ENCODE measurements around the gene KANSL2. TPM values are rescaled to one million over a fixed set of nuclear protein-coding genes. Genes with fewer than 3 reads are reported as not detected.
A peak's percentile ranks its signal among the peaks of the same experiment; 100 is the strongest.

Gene KANSL2
- total and polyA plus RNA-seq, 2 of the 4 experiments (the other 2 are of a cell fraction), result 25.2 to 47.5 TPM

DNA sequence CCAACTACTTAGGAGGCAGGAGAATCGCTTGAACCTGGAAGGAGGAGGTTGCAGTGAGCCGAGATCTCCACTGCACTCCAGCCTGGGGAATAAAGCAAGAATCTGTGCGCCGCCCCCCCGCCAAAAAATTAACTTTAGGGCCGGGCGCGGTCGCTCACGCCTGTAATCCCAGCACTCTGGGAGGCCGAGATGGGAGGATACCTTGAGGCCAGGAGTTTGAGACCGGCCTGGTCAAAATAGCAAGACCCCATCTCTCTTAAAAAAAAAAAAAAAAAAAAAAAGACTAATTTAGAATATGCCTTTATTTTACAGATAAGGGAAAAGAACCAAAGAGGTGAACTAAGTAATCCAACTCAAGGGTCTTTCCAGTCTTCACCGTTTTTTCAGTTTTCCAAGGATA is 1.2 kb downstream of the KANSL2 start:
- H2BK15ac ChIP-seq (ENCODE audit: low read depth, low read length), result no peak overlapping the region
- 83% methylated on average over 5 of the region's 13 CpGs; no CpG with 5 or more reads in 1 of the 2 experiments for WGBS, 2 experiments (ENCODE audit: extremely low coverage in 2 of 2, insufficient read length in 1 of 2)
- H4K5ac ChIP-seq (ENCODE audit: low read depth, low read length), result no peak overlapping the region
- peak overlapping the region; percentile 97; the same call in 1 of the 2 replicates for H3K9ac ChIP-seq (ENCODE audit: low read depth, low read length)
- no peak overlapping the region for H2BK120ac ChIP-seq (ENCODE audit: low read depth, low read length)
- dilution Hi-C loops (cut with HindIII; ENCODE audit: low sequenced_read_pairs, unreplicated experiment), result no loop called here
- intact Hi-C loops (cut with micrococcal nuclease), result loop anchor here (5.0 kb wide), 1 partner anchor 116 kb away; no protein-coding TSS in a partner anchor
- peaks cover 4% of the 10 kb centered on the region for H3K4me1 ChIP-seq (ENCODE audit: control insufficient read depth, insufficient read depth, low read length)
- H2AK5ac ChIP-seq (ENCODE audit: low read depth, low read length), result no peak overlapping the region
- H2BK20ac ChIP-seq (ENCODE audit: low read depth, low read length), result no peak overlapping the region
- no peak overlapping the region for H2AK9ac ChIP-seq (replicated peaks; ENCODE audit: low read depth, low read length, poor library complexity)
- BruUV-seq (replicated peaks), result no TSS peak
- peaks cover 20 to 40% of the 10 kb centered on the region in 2 experiments for H3K79me1 ChIP-seq (ENCODE audit: low read depth in 1 of 2, low read length in 2 of 2)
- H3K18ac ChIP-seq (ENCODE audit: low read depth, low read length), result no peak overlapping the region
- peak overlapping the region; percentile 95; the same call in 1 of the 2 replicates for H3K23ac ChIP-seq (ENCODE audit: low read depth, low read length)
- H3K27me3 ChIP-seq (ENCODE audit: control insufficient read depth, insufficient read depth, low read length), result no peaks in the 10 kb centered on the region
- ATAC-seq (ENCODE audit: low read depth), result no peak
- ChIA-PET CTCF (no interaction called here), POLR2A (ENCODE audit: unreplicated experiment) (no interaction called here)
- no peak overlapping the region for H2BK5ac ChIP-seq (ENCODE audit: low read depth, low read length, poor library complexity, severe bottlenecking)
- peaks cover 19% of the 10 kb centered on the region for H3K36me3 ChIP-seq (ENCODE audit: control insufficient read depth, insufficient read depth, low read length)
- H3K4me2 ChIP-seq (ENCODE audit: low read depth, low read length), result peak overlapping the region; percentile 88
- H4K8ac ChIP-seq (ENCODE audit: low read depth in 2 of 2, low read length in 2 of 2), result no peak overlapping the region
- in situ Hi-C loops (cut with MboI; ENCODE audit: low sequenced_read_pairs), result no loop called here
- no peaks in the 10 kb centered on the region for H3K9me3 ChIP-seq (ENCODE audit: control insufficient read depth, insufficient read depth, low read length)
- no peak overlapping the region for H2AFZ ChIP-seq (replicated peaks; ENCODE audit: low read length, poor library complexity)
- no peak overlapping the region for H4K91ac ChIP-seq (ENCODE audit: insufficient read depth, low read depth, low read length)
- peaks cover 48% of the 10 kb centered on the region for H4K20me1 ChIP-seq (ENCODE audit: insufficient read depth, low read length)
- H3K56ac ChIP-seq (ENCODE audit: extremely low read depth, insufficient read depth, low read length), result no peak overlapping the region
- no peak overlapping the region for H3K14ac ChIP-seq (replicated peaks; ENCODE audit: low read depth, low read length)
- peaks cover 9% of the 10 kb centered on the region for H3K9me1 ChIP-seq (ENCODE audit: insufficient read depth, low read length)
- DNase-seq, result no peak
- TF ChIP-seq MXI1 (IDR thresholded peaks at IDR 0.05; ENCODE audit: borderline replicate concordance, low read depth, low read length) (no peak), MAZ (IDR thresholded peaks at IDR 0.05; ENCODE audit: borderline replicate concordance, low read depth, low read length) (no peak), NFE2L2 (IDR thresholded peaks at IDR 0.05; ENCODE audit: low read depth, low read length) (no peak), CEBPB (IDR thresholded peaks at IDR 0.05; ENCODE audit: low read depth, low read length) (no peak), CHD1 (IDR thresholded peaks at IDR 0.05; ENCODE audit: low read depth, low read length) (no peak), FOS (IDR thresholded peaks at IDR 0.05; ENCODE audit: low read depth, low read length) (no peak), MAFK (IDR thresholded peaks at IDR 0.05; ENCODE audit: low read depth, low read length) (no peak), RCOR1 (IDR thresholded peaks at IDR 0.05; ENCODE audit: insufficient replicate concordance, low read length) (no peak), BHLHE40 (IDR thresholded peaks at IDR 0.05; ENCODE audit: low read depth, low read length) (no peak), SMC3 (IDR thresholded peaks at IDR 0.05; ENCODE audit: low read depth, low read length) (no peak), POLR2A (IDR thresholded peaks at IDR 0.05; ENCODE audit: low read depth, low read length) (no peak), RFX5 (IDR thresholded peaks at IDR 0.05; ENCODE audit: low read depth, low read length) (no peak)
- TF ChIP-seq, protein P1, sequence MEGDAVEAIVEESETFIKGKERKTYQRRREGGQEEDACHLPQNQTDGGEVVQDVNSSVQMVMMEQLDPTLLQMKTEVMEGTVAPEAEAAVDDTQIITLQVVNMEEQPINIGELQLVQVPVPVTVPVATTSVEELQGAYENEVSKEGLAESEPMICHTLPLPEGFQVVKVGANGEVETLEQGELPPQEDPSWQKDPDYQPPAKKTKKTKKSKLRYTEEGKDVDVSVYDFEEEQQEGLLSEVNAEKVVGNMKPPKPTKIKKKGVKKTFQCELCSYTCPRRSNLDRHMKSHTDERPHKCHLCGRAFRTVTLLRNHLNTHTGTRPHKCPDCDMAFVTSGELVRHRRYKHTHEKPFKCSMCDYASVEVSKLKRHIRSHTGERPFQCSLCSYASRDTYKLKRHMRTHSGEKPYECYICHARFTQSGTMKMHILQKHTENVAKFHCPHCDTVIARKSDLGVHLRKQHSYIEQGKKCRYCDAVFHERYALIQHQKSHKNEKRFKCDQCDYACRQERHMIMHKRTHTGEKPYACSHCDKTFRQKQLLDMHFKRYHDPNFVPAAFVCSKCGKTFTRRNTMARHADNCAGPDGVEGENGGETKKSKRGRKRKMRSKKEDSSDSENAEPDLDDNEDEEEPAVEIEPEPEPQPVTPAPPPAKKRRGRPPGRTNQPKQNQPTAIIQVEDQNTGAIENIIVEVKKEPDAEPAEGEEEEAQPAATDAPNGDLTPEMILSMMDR (conservative IDR thresholded peaks at IDR 0.05; ENCODE audit: low read depth, low read length), result no peak
- TF ChIP-seq, protein P2, sequence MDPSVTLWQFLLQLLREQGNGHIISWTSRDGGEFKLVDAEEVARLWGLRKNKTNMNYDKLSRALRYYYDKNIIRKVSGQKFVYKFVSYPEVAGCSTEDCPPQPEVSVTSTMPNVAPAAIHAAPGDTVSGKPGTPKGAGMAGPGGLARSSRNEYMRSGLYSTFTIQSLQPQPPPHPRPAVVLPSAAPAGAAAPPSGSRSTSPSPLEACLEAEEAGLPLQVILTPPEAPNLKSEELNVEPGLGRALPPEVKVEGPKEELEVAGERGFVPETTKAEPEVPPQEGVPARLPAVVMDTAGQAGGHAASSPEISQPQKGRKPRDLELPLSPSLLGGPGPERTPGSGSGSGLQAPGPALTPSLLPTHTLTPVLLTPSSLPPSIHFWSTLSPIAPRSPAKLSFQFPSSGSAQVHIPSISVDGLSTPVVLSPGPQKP (IDR thresholded peaks at IDR 0.05; ENCODE audit: borderline replicate concordance, low read depth, low read length), result no peak
- TF ChIP-seq, protein P3, sequence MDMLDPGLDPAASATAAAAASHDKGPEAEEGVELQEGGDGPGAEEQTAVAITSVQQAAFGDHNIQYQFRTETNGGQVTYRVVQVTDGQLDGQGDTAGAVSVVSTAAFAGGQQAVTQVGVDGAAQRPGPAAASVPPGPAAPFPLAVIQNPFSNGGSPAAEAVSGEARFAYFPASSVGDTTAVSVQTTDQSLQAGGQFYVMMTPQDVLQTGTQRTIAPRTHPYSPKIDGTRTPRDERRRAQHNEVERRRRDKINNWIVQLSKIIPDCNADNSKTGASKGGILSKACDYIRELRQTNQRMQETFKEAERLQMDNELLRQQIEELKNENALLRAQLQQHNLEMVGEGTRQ (IDR thresholded peaks at IDR 0.05; ENCODE audit: low read depth, low read length), result no peak
- no peak overlapping the region for H3K27ac ChIP-seq (ENCODE audit: insufficient read depth, low read length)
- H3K4ac ChIP-seq (ENCODE audit: low read depth, low read length), result no peak overlapping the region
- peak overlapping the region; percentile 88 for H3K4me3 ChIP-seq (ENCODE audit: insufficient read depth, low read depth, low read length)

Measured in IMR-90 (cell line).